ENCODE results near the gene NEIL3. TPM values are rescaled to one million over a fixed set of nuclear protein-coding genes. Genes with fewer than 3 reads are reported as not detected.

The NEIL3 gene
- total and polyA plus RNA-seq, 10 of the 15 experiments (the other 5 are each of a cell fraction or from before 2014, with no cell fraction given), result 3.0 to 13.8 (median 8.9) TPM

DNA sequence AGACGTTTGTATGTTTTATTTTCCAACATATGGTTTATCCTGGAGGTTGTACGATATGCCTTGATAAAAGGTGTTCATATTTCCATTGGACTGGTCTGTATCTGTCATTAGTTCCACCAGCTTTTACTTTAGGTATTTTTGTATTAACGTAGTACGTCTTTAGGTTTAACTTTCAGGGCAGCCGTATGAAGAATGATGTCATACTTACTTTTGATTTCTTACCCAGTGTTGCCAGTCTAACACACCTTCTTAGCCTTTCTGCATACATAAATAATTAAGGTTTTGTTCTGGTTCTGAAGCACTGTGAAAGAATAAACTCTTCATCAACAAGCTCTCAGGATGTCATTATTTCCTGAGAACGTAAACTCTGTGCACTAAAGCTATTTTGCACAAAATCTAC, 18.9 kb upstream of the NEIL3 start (continued):
- no peak for TF ChIP-seq CUX1 (IDR thresholded peaks at IDR 0.05; ENCODE audit: insufficient replicate concordance, low read depth, low read length)
- TF ChIP-seq BACH1 (IDR thresholded peaks at IDR 0.05; ENCODE audit: borderline replicate concordance), result no peak
- TF ChIP-seq IRF5 (IDR thresholded peaks at IDR 0.05; ENCODE audit: borderline replicate concordance), result no peak
- TF ChIP-seq POLR2A (IDR thresholded peaks at IDR 0.05; ENCODE audit: low read depth, low read length), result no peak
- TF ChIP-seq HDGF (IDR thresholded peaks at IDR 0.05), result no peak
- TF ChIP-seq CBX3 (IDR thresholded peaks at IDR 0.05; ENCODE audit: borderline replicate concordance, low read depth), result no peak
- no peak for TF ChIP-seq SKIL (IDR thresholded peaks at IDR 0.05; ENCODE audit: low read depth, poor library complexity, severe bottlenecking)
- TF ChIP-seq SUPT20H (IDR thresholded peaks at IDR 0.05; ENCODE audit: borderline replicate concordance, control insufficient read depth, low read depth, low read length), result no peak
